Right atrium auricular region (tissue), 2 donors: ENCODE results near the gene SPATC1L. TPM values are rescaled to one million over a fixed set of nuclear protein-coding genes. Genes with fewer than 3 reads are reported as not detected.

Experiments
- DNase-seq: peaks from one replicate; pipeline ENCODE4 v3.0.0-alpha.2; 2019; ENCODE audit warnings: low spot score
- H3K27ac ChIP-seq, 2 donors: fragments of 200-600 bp; sonication (generic); 1 replicate in 1 of 2; 2 replicates in 1 of 2; pipeline ENCODE4 v1.5.1; 2016 to 2019
- H3K27me3 ChIP-seq, 2 donors: fragments of 200-600 bp; sonication (generic); one replicate each; pipeline versions ENCODE4 v1.5.1 to v1.6.0; 2017 to 2019
- H3K36me3 ChIP-seq: fragments of 200-600 bp; sonication (generic); one replicate; pipeline ENCODE4 v1.5.1; 2016
- H3K4me1 ChIP-seq, 2 donors: fragments of 200-600 bp; sonication (generic); one replicate each; pipeline versions ENCODE4 v1.5.1 to v1.6.0; 2017 to 2019
- H3K4me3 ChIP-seq, 2 donors: fragments of 200-600 bp; sonication (generic); 1 replicate in 1 of 2; 2 replicates in 1 of 2; pipeline ENCODE4 v1.5.1; 2017 to 2019; ENCODE audit warnings: mild to moderate bottlenecking in 1 of 2, moderate library complexity in 1 of 2
- H3K9me3 ChIP-seq, 2 donors: fragments of 200-600 bp; sonication (generic); one replicate each; pipeline ENCODE4 v1.5.1; 2019
- total RNA-seq, 2 donors: library from RNA; depleted of rRNA; stranded (reverse); fragments of >200 nt; gene quantifications; one replicate each; pipeline ENCODE4 v1.1.0, GENCODE V29; 2016
- TF ChIP-seq, protein P1 (sequence below), 2 donors: fragments of 200-600 bp; sonication (generic); IDR thresholded peaks; one replicate each; pipeline ENCODE4 v1.5.1; 2019; ENCODE audit warnings: antibody characterized with exemption in 2 of 2

The SPATC1L gene
- total RNA-seq, 2 donors from 2014 or later = 8.7 to 12.5 TPM

DNA sequence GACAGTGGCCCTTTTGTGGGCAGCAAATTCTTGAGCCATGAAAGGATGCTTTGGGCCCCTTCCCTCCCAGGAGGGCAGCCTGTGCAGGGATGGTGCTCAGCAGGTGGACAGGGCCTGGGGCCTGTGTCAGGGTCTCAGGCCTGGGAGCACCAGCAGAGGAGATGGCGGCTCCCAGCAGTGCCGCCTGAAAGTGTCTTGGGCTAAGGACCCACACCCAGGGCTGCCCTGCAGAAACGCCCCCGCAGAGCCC is 52.7 kb downstream of the SPATC1L start:
- Histone ChIP-seq H3K4me3 (no peak overlapping the region), H3K27ac (no peak overlapping the region), H3K27me3 (no peaks in the 10 kb centered on the region), H3K9me3 (no peaks in the 10 kb centered on the region), H3K4me1 (peaks cover 0 to 19% of the 10 kb centered on the region in 2 donors), H3K36me3 (peaks cover 5% of the 10 kb centered on the region)
- no peak for DNase-seq
- TF ChIP-seq, protein P1, sequence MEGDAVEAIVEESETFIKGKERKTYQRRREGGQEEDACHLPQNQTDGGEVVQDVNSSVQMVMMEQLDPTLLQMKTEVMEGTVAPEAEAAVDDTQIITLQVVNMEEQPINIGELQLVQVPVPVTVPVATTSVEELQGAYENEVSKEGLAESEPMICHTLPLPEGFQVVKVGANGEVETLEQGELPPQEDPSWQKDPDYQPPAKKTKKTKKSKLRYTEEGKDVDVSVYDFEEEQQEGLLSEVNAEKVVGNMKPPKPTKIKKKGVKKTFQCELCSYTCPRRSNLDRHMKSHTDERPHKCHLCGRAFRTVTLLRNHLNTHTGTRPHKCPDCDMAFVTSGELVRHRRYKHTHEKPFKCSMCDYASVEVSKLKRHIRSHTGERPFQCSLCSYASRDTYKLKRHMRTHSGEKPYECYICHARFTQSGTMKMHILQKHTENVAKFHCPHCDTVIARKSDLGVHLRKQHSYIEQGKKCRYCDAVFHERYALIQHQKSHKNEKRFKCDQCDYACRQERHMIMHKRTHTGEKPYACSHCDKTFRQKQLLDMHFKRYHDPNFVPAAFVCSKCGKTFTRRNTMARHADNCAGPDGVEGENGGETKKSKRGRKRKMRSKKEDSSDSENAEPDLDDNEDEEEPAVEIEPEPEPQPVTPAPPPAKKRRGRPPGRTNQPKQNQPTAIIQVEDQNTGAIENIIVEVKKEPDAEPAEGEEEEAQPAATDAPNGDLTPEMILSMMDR (IDR thresholded peaks at IDR 0.05) = no peak

DNA sequence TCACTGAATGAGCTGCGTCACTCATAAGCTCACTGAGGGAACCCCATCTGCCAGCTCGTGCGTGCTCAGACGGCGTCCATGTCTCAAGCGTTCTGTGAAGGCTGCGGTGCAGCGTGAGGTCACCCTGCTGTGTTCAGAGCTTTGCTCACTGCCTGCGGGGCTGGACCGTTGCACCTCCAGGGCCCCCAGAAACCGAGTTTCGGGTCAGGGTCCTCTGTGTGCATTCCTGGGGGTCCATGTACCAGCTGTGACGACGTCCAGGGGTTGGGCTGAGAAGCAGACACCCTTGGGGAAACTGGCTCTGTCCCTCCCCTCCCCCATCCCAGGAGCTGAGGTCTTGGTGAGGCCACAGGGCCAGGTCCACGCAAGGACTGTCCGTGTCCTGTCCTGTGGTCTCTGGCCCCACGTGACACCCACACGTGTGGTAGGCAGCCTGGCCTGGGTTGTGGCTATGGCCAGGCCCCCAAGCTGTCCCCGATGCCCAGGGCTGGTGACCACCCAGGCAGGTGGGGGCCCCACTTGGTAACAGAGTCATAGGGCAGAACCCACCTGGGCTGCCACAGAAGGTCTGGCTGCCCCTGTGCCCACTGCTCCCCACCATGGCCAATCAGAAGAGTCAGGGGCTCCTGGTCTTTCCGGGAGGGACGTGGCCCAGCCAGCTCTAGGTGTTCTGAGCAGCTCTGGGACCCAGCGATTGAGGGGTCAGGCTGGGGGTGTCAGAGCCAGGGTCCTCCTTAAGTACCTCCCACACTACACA is 53.2 kb downstream of the SPATC1L start:
- peak; percentile 75 for DNase-seq
- Histone ChIP-seq H3K9me3 (no peaks in the 10 kb centered on the region), H3K27me3 (no peaks in the 10 kb centered on the region), H3K27ac (peak overlapping the region in 1 of 2 donors; percentile 16), H3K4me3 (no peak overlapping the region), H3K36me3 (peaks cover 10% of the 10 kb centered on the region), H3K4me1 (peaks cover 0 to 19% of the 10 kb centered on the region in 2 donors)
- TF ChIP-seq, protein P1 (IDR thresholded peaks at IDR 0.05) = no peak

DNA sequence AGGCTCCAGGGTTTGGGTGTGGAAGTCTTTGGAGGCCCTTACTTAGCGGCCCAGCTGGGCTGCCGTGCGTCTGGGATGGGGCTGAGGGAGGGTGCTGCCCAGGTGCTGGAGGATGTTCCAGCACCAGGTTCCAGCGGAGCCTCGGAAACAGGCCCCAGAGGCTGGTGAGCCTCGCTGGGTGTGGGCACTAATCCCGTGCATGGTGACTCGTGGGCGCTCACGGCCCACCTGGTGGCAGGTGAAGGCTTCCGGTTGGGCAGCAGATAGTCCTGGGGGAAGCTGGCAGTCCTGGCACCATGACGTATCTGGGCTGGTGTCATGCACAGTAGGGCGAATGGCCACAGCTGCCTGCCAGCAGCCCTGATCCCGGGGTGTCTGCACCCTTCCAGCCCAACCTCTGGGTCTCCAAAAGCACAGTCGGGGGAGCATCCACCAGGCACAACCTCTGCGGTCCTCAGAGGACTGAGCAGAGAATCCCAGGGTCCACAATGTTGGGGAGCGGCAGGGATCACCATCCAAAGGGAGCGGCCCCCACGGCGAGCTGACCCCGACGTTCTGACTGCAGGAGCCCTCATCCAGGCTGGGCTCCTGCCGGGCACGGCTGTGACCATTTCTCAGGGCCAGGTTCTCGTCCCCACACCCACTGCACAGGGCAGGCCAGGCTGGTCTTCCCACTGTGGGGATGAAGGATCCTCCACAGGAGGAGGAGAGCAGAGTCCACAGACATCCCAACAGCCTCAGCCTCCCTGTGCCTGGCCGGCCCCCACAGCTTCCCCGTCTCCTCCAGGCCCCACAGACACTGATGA is 54.2 kb downstream of the SPATC1L start:
- TF ChIP-seq, protein P1 (IDR thresholded peaks at IDR 0.05) = no peak
- H3K27me3 ChIP-seq = no peaks in the 10 kb centered on the region
- no peaks in the 10 kb centered on the region for H3K9me3 ChIP-seq
- DNase-seq = no peak
- no peak overlapping the region for H3K4me3 ChIP-seq
- peaks cover 20% of the 10 kb centered on the region for H3K36me3 ChIP-seq
- H3K4me1 ChIP-seq = peaks cover 0 to 19% of the 10 kb centered on the region in 2 donors
- peak overlapping the region in 1 of 2 donors; percentile 16 for H3K27ac ChIP-seq

DNA sequence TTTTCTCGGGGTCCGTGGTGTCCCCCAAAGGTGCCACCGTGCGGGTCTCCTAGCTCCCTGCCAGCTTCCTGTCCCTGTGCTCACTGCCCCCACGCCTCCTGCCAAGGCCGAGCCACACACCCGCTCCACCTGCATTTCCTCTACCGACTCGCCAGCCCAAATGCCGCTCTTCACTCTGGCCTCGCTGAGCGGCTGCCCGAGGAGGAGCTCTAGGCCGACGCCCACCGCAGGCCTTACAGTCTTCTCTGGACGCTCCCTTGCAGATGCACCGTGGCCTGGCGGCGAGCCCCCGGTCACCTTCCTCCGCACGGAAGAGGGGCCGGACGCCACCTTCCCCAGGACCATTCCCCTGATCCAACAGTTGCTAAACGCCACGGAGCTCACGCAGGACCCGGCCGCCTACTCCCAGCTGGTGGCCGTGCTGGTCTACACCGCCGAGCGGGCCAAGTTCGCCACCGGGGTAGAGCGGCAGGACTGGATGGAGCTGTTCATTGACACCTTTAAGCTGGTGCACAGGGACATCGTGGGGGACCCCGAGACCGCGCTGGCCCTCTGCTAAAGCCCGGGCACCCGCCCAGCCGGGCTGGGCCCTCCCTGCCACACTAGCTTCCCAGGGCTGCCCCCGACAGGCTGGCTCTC is 55.2 kb downstream of the SPATC1L start:
- H3K36me3 ChIP-seq = peaks cover 27% of the 10 kb centered on the region

DNA sequence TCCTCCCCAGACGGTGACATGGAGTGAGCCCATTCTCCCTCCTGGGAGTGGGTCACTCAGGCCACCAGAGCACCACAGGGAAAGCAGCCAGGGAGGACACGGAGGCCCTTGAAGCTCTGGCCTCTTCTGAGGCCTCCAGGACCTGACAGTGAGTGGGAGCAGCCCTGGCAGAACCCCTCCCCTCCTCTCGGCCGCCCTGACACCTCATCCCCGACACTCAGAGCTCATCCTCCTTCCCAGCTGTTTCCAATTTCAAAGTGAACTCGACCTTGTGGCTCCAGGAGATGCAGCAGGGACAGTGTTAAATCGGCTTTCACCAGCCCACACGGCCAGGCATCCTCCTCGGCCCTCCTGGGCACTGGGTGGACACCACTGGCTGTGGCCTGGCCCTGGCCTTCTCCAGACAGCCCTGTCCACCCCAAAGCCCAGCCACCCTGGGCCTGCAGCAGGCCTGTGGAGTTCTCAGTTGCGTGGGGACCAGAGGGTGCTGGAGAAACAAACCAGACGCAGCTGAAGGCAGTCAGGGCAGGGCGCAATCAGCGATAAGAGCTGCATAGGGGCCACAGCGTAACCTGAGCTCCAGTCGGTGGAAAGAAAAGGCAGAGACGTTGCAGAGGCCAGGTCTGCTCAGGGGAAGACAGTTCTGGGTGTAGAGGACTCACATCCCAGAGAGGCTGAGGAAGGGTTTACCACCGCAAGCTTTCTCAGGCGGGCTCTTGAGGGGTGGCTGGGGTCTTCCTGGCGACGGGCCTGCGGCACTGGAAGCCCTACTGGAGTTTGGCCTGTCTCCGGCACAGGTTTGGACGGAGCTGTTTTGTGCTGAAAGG is 55.9 kb downstream of the SPATC1L start:
- Histone ChIP-seq H3K4me3 (no peak overlapping the region), H3K27ac (peak overlapping the region; percentile 49 to 78), H3K27me3 (no peaks in the 10 kb centered on the region), H3K4me1 (peaks cover 0 to 19% of the 10 kb centered on the region in 2 donors), H3K36me3 (peaks cover 28% of the 10 kb centered on the region), H3K9me3 (no peaks in the 10 kb centered on the region)
- DNase-seq = no peak
- TF ChIP-seq, protein P1 (IDR thresholded peaks at IDR 0.05) = no peak

More for the DNA sequence above, 55.2 kb downstream of the SPATC1L start:
- no peak for DNase-seq
- TF ChIP-seq, protein P1 (IDR thresholded peaks at IDR 0.05) = no peak
- H3K27ac ChIP-seq = peak overlapping the region; percentile 49 to 78
- no peak overlapping the region for H3K4me3 ChIP-seq
- H3K4me1 ChIP-seq = peaks cover 0 to 19% of the 10 kb centered on the region in 2 donors
- no peaks in the 10 kb centered on the region for H3K9me3 ChIP-seq
- no peaks in the 10 kb centered on the region for H3K27me3 ChIP-seq
